ENCODE results near the gene MMS19. TPM values are rescaled to one million over a fixed set of nuclear protein-coding genes. Genes with fewer than 3 reads are reported as not detected.

Gene MMS19
- polyA plus RNA-seq, 3 donors = 23.2 to 74.5 (median 29.2) TPM

DNA sequence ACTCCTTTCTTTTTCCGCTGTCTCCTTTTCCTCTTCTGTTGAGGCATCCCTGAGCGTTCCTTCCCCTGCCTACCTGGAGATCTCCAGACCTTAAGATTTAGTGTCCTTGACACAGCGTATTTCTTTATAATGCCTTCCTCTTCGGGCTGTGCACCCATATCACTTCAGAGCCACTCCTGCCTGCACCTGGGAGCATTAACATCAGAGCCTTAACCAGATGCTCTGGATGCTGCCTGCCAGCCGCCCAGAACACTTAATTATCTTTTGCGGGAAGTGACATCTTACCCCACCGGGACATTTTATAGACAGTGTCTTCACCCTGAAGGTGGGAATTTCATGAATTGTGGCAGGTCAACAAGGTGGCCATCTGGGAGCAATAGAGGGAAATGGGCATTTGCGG lies 24.7 kb upstream of the MMS19 start:
- no peaks in the 10 kb centered on the region for H3K36me3 ChIP-seq (replicated peaks in 1 of 2; ENCODE audit: control insufficient read depth in 1 of 2, insufficient read depth in 2 of 2, low read length in 2 of 2)
- no peak overlapping the region for H3K27ac ChIP-seq (ENCODE audit: low read depth in 1 of 2, low read length in 2 of 2)
- Mint-ChIP-seq H3K4me1 (peaks cover 5% of the 10 kb centered on the region), H3K4me3 (no peak overlapping the region), H3K36me3 (peaks cover 4 to 5% of the 10 kb centered on the region in 2 donors), H3K27ac (no peak overlapping the region), H3K9me3 (peaks cover 0 to 4% (median 0%) of the 10 kb centered on the region in 7 donors), H3K27me3 (ENCODE audit: low read depth in 3 of 3) (no peaks in the 10 kb centered on the region)
- no peaks in the 10 kb centered on the region for H3K9me3 ChIP-seq (replicated peaks in 1 of 2; ENCODE audit: control insufficient read depth in 1 of 2, insufficient read depth in 1 of 2, low read length in 2 of 2)
- no peaks in the 10 kb centered on the region for H3K4me1 ChIP-seq (ENCODE audit: control insufficient read depth in 1 of 2, insufficient read depth in 2 of 2, low read length in 2 of 2)
- TF ChIP-seq, protein P1, sequence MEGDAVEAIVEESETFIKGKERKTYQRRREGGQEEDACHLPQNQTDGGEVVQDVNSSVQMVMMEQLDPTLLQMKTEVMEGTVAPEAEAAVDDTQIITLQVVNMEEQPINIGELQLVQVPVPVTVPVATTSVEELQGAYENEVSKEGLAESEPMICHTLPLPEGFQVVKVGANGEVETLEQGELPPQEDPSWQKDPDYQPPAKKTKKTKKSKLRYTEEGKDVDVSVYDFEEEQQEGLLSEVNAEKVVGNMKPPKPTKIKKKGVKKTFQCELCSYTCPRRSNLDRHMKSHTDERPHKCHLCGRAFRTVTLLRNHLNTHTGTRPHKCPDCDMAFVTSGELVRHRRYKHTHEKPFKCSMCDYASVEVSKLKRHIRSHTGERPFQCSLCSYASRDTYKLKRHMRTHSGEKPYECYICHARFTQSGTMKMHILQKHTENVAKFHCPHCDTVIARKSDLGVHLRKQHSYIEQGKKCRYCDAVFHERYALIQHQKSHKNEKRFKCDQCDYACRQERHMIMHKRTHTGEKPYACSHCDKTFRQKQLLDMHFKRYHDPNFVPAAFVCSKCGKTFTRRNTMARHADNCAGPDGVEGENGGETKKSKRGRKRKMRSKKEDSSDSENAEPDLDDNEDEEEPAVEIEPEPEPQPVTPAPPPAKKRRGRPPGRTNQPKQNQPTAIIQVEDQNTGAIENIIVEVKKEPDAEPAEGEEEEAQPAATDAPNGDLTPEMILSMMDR (IDR thresholded peaks at IDR 0.05) = no peak
- no peak overlapping the region for H3K9ac ChIP-seq (ENCODE audit: insufficient read depth, low read length, poor library complexity, severe bottlenecking)
- no peak overlapping the region for H2AFZ ChIP-seq (ENCODE audit: insufficient read depth, low read depth, low read length, poor library complexity, severe bottlenecking)
- H3K4me2 ChIP-seq (replicated peaks; ENCODE audit: extremely low read depth, low read length, poor library complexity, severe bottlenecking) = no peak overlapping the region
- DNase-seq = no peak
- H3K79me2 ChIP-seq (ENCODE audit: insufficient read depth, low read length) = no peaks in the 10 kb centered on the region
- 96% methylated on average over 7 of the region's 8 CpGs for WGBS (ENCODE audit: insufficient coverage)
- peaks cover 85% of the 10 kb centered on the region for H4K20me1 ChIP-seq (ENCODE audit: insufficient read depth, low read length)
- intact Hi-C loops (cut with micrococcal nuclease) = no loop called here
- no peak overlapping the region for H3K4me3 ChIP-seq (replicated peaks in 1 of 3; ENCODE audit: low read depth in 2 of 3, low read length in 3 of 3)
- H3K27me3 ChIP-seq (ENCODE audit: control insufficient read depth in 2 of 2, insufficient read depth in 2 of 2, low read length in 2 of 2) = no peaks in the 10 kb centered on the region

DNA sequence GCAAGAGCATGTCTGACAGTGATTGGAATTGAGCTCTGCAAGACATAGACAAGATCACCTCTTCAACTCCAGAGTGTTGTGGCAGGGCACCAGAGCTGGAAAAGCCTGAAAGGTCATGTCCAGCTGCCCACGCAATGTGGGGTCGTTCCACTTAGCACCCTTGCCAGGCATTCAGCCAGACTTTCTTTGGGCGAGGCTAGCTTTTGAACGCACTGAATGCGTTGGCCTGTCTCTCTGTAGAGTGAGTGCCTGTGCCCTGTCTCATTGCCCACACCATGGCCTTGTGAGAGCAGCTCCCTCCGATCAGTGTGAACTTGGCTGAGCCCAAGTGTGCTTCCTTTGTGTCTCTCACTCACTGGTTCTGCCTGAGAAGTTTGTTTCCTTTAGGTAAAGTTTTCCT lies 23.8 kb upstream of the MMS19 start:
- Histone ChIP-seq H3K79me2 (ENCODE audit: insufficient read depth, low read length) (no peaks in the 10 kb centered on the region), H2AFZ (ENCODE audit: insufficient read depth, low read depth, low read length, poor library complexity, severe bottlenecking) (no peak overlapping the region), H3K27ac (ENCODE audit: low read depth in 1 of 2, low read length in 2 of 2) (no peak overlapping the region), H3K4me1 (ENCODE audit: control insufficient read depth in 1 of 2, insufficient read depth in 2 of 2, low read length in 2 of 2) (no peaks in the 10 kb centered on the region), H3K4me3 (replicated peaks in 1 of 3; ENCODE audit: low read depth in 2 of 3, low read length in 3 of 3) (no peak overlapping the region), H3K36me3 (replicated peaks in 1 of 2; ENCODE audit: control insufficient read depth in 1 of 2, insufficient read depth in 2 of 2, low read length in 2 of 2) (no peaks in the 10 kb centered on the region), H3K9me3 (replicated peaks in 1 of 2; ENCODE audit: control insufficient read depth in 1 of 2, insufficient read depth in 1 of 2, low read length in 2 of 2) (no peaks in the 10 kb centered on the region), H3K9ac (ENCODE audit: insufficient read depth, low read length, poor library complexity, severe bottlenecking) (no peak overlapping the region), H3K4me2 (replicated peaks; ENCODE audit: extremely low read depth, low read length, poor library complexity, severe bottlenecking) (no peak overlapping the region), H4K20me1 (ENCODE audit: insufficient read depth, low read length) (peaks cover 94% of the 10 kb centered on the region), H3K27me3 (ENCODE audit: control insufficient read depth in 2 of 2, insufficient read depth in 2 of 2, low read length in 2 of 2) (no peaks in the 10 kb centered on the region)
- DNase-seq = no peak
- H3K27ac Mint-ChIP-seq = no peak overlapping the region
- WGBS (ENCODE audit: insufficient coverage) = 97% methylated on average over 6 of the region's 6 CpGs
- no peaks in the 10 kb centered on the region for H3K27me3 Mint-ChIP-seq (ENCODE audit: low read depth in 3 of 3)
- peaks cover 7% of the 10 kb centered on the region for H3K4me1 Mint-ChIP-seq
- H3K36me3 Mint-ChIP-seq = peaks cover 4 to 5% of the 10 kb centered on the region in 2 donors
- H3K4me3 Mint-ChIP-seq = no peak overlapping the region
- intact Hi-C loops (cut with micrococcal nuclease) = no loop called here
- TF ChIP-seq, protein P1 (IDR thresholded peaks at IDR 0.05) = no peak
- H3K9me3 Mint-ChIP-seq = peaks cover 0 to 2% (median 0%) of the 10 kb centered on the region in 7 donors

All from CD14-positive monocyte (primary cell).